ENCODE measurements around the gene QRICH2. TPM values are rescaled to one million over a fixed set of nuclear protein-coding genes. Genes with fewer than 3 reads are reported as not detected.
"Not testable (repeated sequence)": the region's sequence is repeated elsewhere in the genome, so short reads cannot be mapped to it uniquely, and the experiment has no call there.

QRICH2 gene
- polyA plus RNA-seq, 2 donors = 2.1 to 5.6 TPM

GRCh38 chr17:76233588-76234353 lies 74.3 kb downstream of the QRICH2 start:
- H3K27ac ChIP-seq (ENCODE audit: low read depth in 2 of 2, low read length in 1 of 2) = no peak overlapping the region
- H3K4me1 ChIP-seq (ENCODE audit: control insufficient read depth in 2 of 2, insufficient read depth in 2 of 2, low read length in 1 of 2) = no peaks in the 10 kb centered on the region
- H3K36me3 ChIP-seq (ENCODE audit: control insufficient read depth in 2 of 2, insufficient read depth in 2 of 2, low read length in 1 of 2) = no peaks in the 10 kb centered on the region
- H3K4me3 ChIP-seq (ENCODE audit: low read depth in 1 of 2, low read length in 2 of 2) = no peak overlapping the region
- no peaks in the 10 kb centered on the region for H3K27me3 ChIP-seq (ENCODE audit: control insufficient read depth in 1 of 2, insufficient read depth in 2 of 2, low read length in 2 of 2)
- 91 to 93% methylated on average over 6 of the region's 6 CpGs for WGBS, 2 donors
- no peaks in the 10 kb centered on the region for H3K9me3 ChIP-seq (ENCODE audit: control insufficient read depth in 2 of 2, insufficient read depth in 1 of 2, low read depth in 1 of 2, low read length in 1 of 2)

DNA sequence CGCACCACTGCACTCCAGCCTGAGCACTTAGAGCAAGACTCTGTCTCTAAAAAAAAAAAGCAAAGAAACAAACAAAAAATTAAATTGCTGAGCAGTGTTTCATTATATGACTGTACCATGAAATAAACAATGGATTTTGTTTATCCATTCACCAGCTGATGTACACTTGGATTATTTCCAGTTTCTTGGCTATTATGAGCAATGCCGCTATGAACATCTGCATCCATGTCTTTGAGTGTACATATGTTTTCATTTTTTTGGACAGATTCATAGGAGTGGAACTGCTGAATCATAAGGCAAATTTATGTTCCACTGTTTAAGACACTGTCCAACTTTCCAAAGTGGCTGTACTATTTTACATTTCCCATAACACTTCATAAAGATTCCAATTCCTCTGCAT lies 75.7 kb downstream of the QRICH2 start:
- WGBS, 2 donors = 64 to 81% methylated on average over 2 of the region's 2 CpGs
- H3K27ac ChIP-seq (ENCODE audit: low read depth in 2 of 2, low read length in 1 of 2) = no peak overlapping the region
- H3K4me1 ChIP-seq (ENCODE audit: control insufficient read depth in 2 of 2, insufficient read depth in 2 of 2, low read length in 1 of 2) = no peaks in the 10 kb centered on the region
- H3K36me3 ChIP-seq (ENCODE audit: control insufficient read depth in 2 of 2, insufficient read depth in 2 of 2, low read length in 1 of 2) = no peaks in the 10 kb centered on the region
- no peaks in the 10 kb centered on the region for H3K9me3 ChIP-seq (ENCODE audit: control insufficient read depth in 2 of 2, insufficient read depth in 1 of 2, low read depth in 1 of 2, low read length in 1 of 2)
- H3K27me3 ChIP-seq (ENCODE audit: control insufficient read depth in 1 of 2, insufficient read depth in 2 of 2, low read length in 2 of 2) = no peaks in the 10 kb centered on the region
- H3K4me3 ChIP-seq (ENCODE audit: low read depth in 1 of 2, low read length in 2 of 2) = no peak overlapping the region

- WGBS, 2 donors = 91 to 93% methylated on average over 19 of the region's 19 CpGs
- H3K27me3 ChIP-seq (ENCODE audit: control insufficient read depth in 1 of 2, insufficient read depth in 2 of 2, low read length in 2 of 2); H3K27ac ChIP-seq (ENCODE audit: low read depth in 2 of 2, low read length in 1 of 2); H3K4me3 ChIP-seq (ENCODE audit: low read depth in 1 of 2, low read length in 2 of 2); H3K9me3 ChIP-seq (ENCODE audit: control insufficient read depth in 2 of 2, insufficient read depth in 1 of 2, low read depth in 1 of 2, low read length in 1 of 2); H3K4me1 ChIP-seq (ENCODE audit: control insufficient read depth in 2 of 2, insufficient read depth in 2 of 2, low read length in 1 of 2); H3K36me3 ChIP-seq (ENCODE audit: control insufficient read depth in 2 of 2, insufficient read depth in 2 of 2, low read length in 1 of 2): not testable (repeated sequence)
Measured at GRCh38 chr17:76226749-76227148, 81.3 kb downstream of the QRICH2 start.

DNA sequence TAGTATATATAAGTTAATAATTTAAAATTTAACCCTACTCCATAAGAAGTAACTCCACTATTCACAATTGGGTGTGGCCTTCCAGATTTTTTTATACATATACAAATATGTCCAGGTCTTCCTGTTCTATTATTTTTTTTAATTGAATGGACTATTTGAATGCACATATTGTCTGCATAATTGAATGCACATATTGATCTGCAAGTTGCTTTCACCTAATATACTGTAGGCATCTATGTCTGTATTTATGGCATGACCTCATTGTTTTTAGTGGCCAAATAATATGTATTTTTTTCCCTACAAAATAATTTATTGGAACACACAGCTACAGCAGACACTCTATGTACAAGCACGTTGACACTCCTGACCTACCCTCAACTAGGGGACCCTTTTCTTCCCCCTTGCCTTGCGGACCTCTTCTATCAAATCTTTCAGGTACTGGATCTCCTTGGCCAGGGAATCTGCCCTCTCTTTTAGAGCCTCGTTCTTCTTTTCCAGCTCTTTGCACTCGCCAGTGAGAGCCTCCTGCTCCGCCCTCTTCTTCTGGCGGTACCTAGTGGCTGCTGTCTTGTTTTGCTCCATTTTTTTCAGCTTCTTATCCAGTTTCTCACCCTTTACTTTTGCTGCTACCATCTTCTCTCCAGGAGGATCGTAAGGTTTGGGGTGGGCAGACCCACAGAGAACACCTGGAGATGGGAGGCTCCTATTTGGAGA lies 82.5 kb downstream of the QRICH2 start:
- H3K4me1 ChIP-seq (ENCODE audit: control insufficient read depth in 2 of 2, insufficient read depth in 2 of 2, low read length in 1 of 2); H3K4me3 ChIP-seq (ENCODE audit: low read depth in 1 of 2, low read length in 2 of 2); H3K27ac ChIP-seq (ENCODE audit: low read depth in 2 of 2, low read length in 1 of 2); H3K36me3 ChIP-seq (ENCODE audit: control insufficient read depth in 2 of 2, insufficient read depth in 2 of 2, low read length in 1 of 2); H3K27me3 ChIP-seq (ENCODE audit: control insufficient read depth in 1 of 2, insufficient read depth in 2 of 2, low read length in 2 of 2); H3K9me3 ChIP-seq (ENCODE audit: control insufficient read depth in 2 of 2, insufficient read depth in 1 of 2, low read depth in 1 of 2, low read length in 1 of 2): not testable (repeated sequence)
- WGBS, 2 donors = 80 to 81% methylated on average over 6 to 7 of the region's 7 CpGs

Other genes with a start within 250 kb of the QRICH2 start
- gene SRP68, start 235.8 kb downstream of the QRICH2 start, polyA plus RNA-seq = 10 to 100 TPM; 34.3 to 57.9 TPM
- gene GALR2, start 233.5 kb downstream of the QRICH2 start, polyA plus RNA-seq = under 1 TPM; 0.53 to 1.00 TPM
- gene ZACN, start 229.1 kb downstream of the QRICH2 start, polyA plus RNA-seq = 1 to 10 TPM; 1.2 to 2.3 TPM
- gene EXOC7, start 204.5 kb downstream of the QRICH2 start, polyA plus RNA-seq = 10 to 100 TPM; 57.0 to 77.2 TPM
- under 1 TPM; 0.33 to 0.56 TPM for gene FOXJ1, start 167.0 kb downstream of the QRICH2 start, polyA plus RNA-seq
- gene RNF157, start 67.8 kb downstream of the QRICH2 start, polyA plus RNA-seq = under 1 TPM; 0.20 to 0.44 TPM
- 10 to 100 TPM; 35.4 to 49.7 TPM for gene UBALD2, start 42.9 kb downstream of the QRICH2 start, polyA plus RNA-seq
- 10 to 100 TPM; 34.8 to 43.1 TPM for gene PRPSAP1, start 45.6 kb upstream of the QRICH2 start, polyA plus RNA-seq
- 10 to 100 TPM; 20.5 to 23.0 TPM for gene SPHK1, start 76.3 kb upstream of the QRICH2 start, polyA plus RNA-seq
- 1 to 10 TPM; 8.1 to 9.2 TPM for gene UBE2O, start 144.9 kb upstream of the QRICH2 start, polyA plus RNA-seq
- not detected for gene AANAT, start 159.3 kb upstream of the QRICH2 start, polyA plus RNA-seq
- 10 to 100 TPM; 19.4 to 27.3 TPM for gene RHBDF2, start 193.1 kb upstream of the QRICH2 start, polyA plus RNA-seq
- gene CYGB, start 229.4 kb upstream of the QRICH2 start, polyA plus RNA-seq = 1 to 10 TPM; 3.1 to 3.7 TPM
- gene PRCD, start 231.8 kb upstream of the QRICH2 start, polyA plus RNA-seq = 1 to 10 TPM; 1.2 to 3.0 TPM